ENCODE data around the gene VPS9D1.
A peak's percentile ranks its signal among the peaks of the same experiment; 100 is the strongest.
"Not testable (repeated sequence)": the region's sequence is repeated elsewhere in the genome, so short reads cannot be mapped to it uniquely, and the experiment has no call there.

VPS9D1 gene

DNA sequence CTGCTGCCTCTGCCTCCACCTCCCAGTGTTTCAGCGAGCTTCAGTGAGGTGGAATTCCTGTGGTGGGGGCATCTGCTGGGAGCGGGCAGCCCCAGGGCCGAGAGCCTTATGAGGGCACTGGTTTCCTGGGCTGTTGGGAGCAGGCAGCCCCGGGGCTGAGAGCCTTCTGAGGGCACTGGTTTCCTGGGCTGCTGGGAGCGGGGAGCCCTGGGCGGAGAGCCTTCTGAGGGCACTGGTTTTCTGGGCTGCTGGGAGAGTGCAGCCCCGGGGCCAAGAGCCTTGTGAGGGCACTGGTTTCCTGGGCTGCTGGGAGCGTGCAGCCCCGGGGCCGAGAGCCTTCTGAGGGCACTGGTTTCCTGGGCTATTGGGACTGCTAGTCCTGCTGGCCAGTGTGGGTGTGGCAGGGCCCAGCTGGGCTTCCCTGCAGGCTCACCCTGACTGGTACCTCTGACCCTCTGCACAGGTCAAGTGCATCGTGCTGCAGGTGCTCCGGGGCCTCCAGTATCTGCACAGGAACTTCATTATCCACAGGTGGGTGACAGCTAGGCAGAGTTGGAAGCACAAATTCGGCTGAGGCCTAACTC is 28.6 kb downstream of the VPS9D1 start:
- no peak for DNase-seq

GRCh38 chr16:89691231-89691985 is 29.3 kb downstream of the VPS9D1 start:
- no peak for DNase-seq

GRCh38 chr16:89690392-89690901 is 30.3 kb downstream of the VPS9D1 start:
- no peak for DNase-seq

- DNase-seq, result not testable (repeated sequence)
Measured at GRCh38 chr16:89689621-89690020, 31.1 kb downstream of the VPS9D1 start.

DNA sequence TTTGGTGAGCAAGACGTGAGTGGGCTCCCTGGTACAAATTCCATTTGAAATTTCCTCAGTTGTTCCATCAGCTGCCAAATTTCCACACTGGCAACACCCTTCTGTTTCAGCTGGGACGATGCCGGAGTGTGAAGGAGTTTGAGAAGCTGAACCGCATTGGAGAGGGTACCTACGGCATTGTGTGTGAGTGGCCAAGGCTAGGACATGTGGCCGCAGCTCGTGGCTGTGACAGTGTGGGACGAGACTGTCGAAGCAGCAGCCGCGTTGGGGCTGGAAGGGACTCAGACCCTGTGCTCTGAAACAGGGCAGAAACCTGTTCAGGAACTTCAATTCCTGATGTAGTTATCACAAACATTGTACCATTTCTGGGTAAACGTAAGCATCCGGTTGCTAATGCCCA is 31.6 kb downstream of the VPS9D1 start:
- no peak for DNase-seq

GRCh38 chr16:89688395-89688794 is 32.3 kb downstream of the VPS9D1 start:
- no peak for DNase-seq

DNA sequence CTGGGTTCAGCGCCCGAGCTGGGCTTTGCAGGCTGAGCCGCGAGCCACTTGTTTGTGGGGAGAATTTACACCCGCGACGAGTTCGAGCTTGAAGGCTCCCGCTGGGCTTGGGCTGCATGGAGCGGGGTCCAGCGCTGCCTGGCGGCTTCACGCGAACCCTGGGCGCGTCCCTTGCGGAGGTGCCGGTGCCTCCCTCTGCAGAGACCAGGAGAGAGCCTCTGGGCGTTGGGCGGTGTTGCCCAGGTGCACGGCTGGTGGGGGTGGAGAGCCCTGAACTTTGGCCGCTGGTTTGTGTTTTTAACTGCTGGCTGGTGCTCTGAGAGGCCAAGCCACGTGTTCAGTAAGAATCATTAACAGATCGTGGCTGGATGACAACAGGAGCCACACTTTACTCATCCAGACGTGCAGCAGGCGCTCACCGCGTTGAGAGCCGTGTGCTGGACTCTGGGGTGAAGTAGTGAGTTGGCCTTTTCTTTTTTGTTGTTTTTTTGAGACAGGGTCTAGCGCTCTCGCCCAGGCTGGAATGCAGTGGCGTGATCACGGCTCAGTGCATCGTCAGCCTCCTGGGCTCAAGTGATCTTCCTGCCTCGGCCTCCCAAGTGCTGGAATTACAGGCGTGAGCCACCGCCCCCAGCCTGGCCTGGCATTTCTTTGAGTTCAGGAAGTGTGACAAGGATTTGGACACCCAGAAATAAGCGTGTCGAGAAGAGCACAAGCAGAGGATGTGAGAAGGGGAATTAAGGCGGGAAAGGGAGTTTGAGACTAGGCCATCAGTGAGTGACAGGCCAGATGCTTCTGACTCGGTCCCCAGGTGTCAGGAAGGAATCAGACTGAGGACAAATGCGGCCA is 33.4 kb downstream of the VPS9D1 start:
- no peak for DNase-seq

GRCh38 chr16:89686520-89687091 is 34.1 kb downstream of the VPS9D1 start, which contains the start of gene CDK10:
Gene CDK10 (plus strand): TSS chr16:89686689. CDS start chr16:89686711, 22 bp downstream.
- DNase-seq, result peak; percentile 94

DNA sequence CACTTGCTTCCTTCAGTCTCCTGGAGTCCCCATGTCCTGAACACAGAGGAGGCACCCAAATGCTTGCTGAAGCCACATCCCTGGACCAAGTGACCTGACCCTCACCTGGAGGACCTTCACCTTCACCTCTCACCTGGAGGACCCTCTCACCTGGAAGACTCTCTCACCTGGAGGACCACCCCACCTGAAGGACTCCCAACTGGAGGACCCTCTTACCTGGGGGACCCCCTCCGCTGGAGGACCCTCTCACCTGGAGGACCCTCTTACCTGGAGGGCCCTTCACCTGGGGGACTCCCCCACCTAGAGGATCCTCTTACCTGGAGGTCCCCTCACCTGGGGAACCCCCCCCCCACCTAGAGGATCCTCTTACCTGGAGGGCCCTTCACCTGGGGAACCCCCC is 34.8 kb downstream of the VPS9D1 start:
- no peak for DNase-seq

- DNase-seq, result no peak
Measured at GRCh38 chr16:89678258-89678657, 42.4 kb downstream of the VPS9D1 start.

- no peak for DNase-seq
Measured at GRCh38 chr16:89672177-89672941, 48.3 kb downstream of the VPS9D1 start.

- DNase-seq, result not testable (repeated sequence)
Measured at GRCh38 chr16:89671565-89671964, 49.1 kb downstream of the VPS9D1 start.

DNA sequence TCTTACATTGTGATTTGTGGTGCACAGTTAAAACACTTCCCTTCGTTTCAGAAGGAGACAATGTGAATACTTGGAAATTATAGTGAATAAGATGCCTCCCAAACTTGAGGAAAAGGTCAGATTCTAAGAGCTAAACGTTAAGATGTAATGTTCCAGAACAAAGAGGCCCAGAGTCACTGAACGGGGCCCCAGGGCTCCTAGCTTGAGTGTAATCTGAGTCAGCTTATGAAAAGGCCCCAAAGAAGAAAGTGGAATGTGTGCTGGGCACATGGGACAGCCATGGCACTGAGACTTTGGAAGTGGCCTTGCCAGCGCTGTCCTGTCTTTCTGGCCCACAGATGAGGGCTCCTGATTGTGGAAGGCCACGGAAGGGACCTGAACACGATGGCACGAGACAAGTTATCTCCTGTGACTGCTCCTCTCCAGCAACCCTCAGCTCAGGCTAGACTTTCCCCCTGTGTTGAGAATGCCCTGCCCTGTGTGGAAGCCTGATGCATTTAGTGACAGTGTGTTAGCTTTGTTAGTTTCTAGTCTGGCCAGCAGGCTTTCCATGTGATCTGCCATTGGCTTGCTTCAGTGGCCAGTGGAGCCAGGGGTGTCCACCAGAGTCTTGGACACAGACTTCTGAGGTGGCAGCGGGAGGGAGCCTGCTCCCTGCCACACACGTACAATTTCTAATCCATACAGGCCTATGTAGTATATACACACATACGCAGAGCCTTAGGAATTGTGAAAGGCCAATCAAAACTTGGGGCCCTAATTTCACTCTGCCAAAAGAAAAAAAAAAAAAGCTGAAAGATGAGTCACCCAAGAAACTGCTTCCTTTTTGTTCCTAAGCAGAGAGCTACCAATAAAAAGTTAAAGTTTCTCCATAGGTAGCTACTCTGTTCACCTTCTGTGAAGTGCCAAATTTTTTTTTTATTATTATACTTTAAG is 49.9 kb downstream of the VPS9D1 start:
- no peak for DNase-seq

GRCh38 chr16:89669755-89670154 is 50.9 kb downstream of the VPS9D1 start:
- DNase-seq, result no peak

GRCh38 chr16:89668790-89669158 is 51.9 kb downstream of the VPS9D1 start:
- no peak for DNase-seq

DNA sequence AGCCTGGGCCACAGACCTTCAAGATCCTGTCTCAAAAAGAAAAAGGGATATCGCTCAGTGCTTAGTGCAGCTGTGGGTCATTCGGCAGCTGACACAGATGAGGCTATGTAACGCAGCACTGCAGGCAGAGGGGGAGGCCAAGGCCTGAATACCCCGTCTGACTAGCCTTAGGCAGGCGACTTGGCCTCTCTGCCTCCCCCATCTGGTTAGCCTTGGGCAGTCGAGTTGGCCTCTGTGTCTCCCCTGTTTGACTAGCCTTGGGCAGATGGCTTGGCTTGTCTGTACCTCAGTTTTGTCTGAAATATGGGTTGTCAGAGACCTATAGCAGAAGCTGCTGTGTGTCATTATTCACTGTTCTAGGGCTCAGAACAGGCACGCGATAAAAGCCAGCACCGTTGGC is 53.1 kb downstream of the VPS9D1 start:
- DNase-seq, result no peak

- DNase-seq, result not testable (repeated sequence)
Measured at GRCh38 chr16:89667000-89667399, 53.7 kb downstream of the VPS9D1 start.

DNA sequence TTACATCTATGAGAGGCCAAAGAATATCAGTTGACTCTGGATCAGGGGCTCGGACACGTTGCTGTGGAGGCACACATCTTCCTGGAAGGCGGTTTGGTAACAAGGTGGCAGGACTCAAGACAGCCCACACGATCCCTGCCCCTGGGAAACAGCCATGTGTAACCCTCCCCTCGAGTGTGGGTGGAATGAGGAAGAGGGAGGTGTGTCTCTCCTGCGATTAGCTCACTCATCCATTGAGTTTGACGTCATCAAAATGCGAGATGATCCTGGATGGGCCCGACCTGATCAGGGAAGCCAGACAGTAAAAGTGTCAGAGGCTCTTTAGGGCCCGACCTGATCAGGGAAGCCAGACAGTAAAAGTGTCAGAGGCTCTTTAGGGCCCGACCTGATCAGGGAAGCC is 56.5 kb downstream of the VPS9D1 start:
- not testable (repeated sequence) for DNase-seq

DNA sequence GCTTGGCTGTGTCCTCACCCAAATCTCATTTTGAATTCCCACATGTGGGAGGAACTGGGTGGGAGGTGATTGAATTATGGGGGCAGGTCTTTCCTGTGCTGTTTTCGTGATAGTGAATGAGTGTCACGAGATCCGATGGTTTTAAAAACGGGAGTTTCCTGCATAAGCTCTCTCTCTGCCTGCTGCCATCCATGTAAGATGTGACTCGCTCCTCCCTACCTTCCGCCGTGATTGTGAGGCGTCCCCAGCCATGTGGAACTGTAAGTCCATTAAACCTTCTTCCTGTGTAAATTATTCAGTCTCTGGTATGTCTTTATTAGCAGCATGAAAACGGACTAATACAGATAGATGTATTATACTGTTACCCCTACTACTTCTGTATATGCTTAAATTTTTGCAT is 59.5 kb downstream of the VPS9D1 start:
- no peak for DNase-seq

DNA sequence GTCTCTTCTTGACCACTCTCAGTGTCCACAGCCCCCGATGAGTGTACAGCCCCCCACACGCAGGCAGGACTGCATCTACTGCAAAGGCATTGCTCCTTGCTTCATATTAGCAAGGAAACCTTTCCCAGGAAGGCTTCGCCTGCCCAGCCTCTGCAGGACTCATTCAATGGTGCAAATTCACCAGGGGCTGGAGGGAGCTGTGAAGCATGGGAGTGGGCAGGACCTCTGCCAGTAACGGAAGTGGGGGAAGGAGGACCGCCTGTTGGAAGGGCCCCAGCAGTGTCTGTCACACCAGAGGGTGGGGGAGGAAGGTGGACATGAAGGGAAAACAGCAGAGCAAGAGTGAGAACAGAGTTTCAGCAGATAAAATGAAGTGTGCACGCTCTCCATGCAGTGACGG is 60.6 kb downstream of the VPS9D1 start:
- DNase-seq, result no peak

- DNase-seq, result no peak
Measured at GRCh38 chr16:89658221-89658879, 62.3 kb downstream of the VPS9D1 start.
